ENCODE results near the gene KCNK17.
A peak's percentile ranks its signal among the peaks of the same experiment; 100 is the strongest.

Gene KCNK17

DNA sequence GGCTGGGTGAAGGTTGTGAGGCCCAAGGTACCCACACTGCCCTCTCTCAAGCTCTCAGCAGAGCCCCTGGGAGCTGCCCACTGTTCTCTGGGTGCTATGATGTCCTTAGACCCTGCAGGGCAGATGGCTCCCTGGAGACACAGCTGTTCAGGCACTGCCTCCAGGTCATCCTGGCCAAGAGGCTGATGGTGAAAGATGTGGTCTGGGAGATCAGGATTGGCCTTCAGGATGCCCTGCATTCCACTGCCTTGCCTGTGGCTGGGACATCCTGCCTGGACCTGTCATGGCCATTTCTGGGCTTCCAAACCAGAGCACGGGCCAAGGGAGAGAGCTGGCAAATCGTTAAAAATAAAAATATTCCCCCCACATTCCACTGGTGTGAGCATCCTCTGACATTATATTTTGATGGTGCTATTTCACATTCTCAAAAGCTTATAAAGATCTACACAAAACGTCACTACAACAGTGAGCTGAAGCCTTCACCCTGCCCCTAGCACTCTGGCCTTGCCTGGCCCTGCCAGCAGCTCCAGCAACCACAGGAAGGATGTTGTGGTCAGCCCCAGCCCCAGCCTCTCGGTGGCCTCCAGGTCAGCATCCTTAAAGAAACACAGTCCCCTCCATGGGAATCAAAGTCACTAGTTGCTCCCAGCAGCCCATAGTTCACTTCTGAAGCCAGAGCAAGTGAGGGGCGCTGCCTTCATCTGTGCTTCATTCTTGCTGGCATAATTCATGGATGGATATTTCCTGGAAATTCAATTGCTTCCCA, 21.7 kb upstream of the KCNK17 start:
- DNase-seq: peak; percentile 34

DNA sequence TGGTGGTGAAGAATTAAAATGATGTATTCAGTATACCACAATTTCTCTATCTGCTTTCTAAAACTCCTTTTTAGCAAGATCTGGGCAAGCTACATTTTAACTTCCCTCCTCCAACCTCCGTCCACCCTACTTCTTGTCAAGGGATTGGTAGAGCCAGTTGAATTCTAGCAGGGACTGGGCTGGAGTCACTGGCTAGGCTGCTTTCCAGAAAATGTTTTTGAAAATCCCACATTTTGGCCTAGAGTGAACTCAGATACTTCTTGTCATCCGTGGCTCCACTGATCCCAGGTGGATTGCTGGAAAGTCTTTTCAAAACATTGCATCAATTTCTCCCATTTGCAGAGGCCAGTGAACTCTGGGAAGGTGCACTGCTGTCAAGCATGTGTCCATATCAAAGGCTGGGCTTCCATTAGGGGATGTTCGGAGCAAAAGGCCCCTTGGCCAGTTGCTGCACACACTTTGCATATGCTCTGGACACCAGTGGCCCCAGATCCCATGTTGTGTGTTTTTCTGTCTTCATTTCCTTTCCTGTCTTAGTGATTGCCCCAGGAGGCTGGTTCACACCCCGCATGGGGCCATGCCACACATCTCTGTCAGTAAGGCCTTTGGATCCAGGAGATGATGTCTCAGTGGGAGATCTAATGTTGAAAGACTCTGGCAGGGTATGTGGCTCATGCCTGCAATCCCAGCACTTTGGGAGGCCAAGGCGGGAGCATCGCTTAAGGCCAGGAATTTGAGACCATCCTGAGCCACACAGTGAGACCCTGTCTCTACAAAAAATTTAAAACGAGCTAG, 19.6 kb upstream of the KCNK17 start:
- DNase-seq: no peak

DNA sequence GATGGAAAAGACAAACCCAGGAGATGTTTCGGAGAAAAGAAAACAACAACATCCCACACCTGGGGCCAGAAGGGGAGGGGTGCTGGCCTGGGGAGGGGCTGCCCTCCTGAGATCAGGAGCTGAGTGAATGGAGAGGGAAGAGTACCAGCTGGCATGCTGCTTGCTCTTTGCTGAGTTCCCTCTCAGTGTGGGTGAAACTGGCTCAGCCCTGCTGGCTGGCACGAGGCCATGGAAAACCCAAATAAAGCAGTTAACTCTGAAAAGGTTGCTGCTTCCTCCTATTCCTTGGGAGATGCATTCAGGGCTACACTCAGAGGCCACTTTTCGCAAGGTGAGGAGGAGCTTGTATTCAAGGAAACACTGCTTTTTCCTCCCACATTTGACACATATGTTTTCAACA, 16.3 kb upstream of the KCNK17 start:
- DNase-seq: peak; percentile 65

- DNase-seq: peak; percentile 80
Measured at GRCh38 chr6:39330057-39330456, 15.8 kb upstream of the KCNK17 start.

DNA sequence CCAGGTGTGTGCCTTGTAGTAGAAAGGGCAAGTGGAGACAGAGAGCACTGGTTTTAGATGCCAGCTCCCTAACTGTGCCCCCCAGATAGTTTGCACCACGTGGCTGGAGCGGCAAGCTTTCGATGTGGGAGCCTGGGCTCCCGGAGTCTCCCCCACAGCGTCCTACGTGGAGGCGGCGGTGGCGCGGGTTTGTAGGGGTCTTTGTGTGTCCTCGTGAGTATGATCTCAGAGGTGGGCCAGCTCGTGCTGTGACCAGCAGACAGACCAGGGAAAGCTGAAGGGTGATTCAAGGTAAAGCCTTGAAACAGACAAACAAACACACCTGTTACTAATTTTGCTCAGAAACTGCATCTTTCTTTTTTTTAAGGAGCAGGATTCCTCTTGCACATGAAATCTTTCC, 13.8 kb upstream of the KCNK17 start:
- DNase-seq: no peak

GRCh38 chr6:39327507-39327906, 13.3 kb upstream of the KCNK17 start:
- no peak for DNase-seq

DNA sequence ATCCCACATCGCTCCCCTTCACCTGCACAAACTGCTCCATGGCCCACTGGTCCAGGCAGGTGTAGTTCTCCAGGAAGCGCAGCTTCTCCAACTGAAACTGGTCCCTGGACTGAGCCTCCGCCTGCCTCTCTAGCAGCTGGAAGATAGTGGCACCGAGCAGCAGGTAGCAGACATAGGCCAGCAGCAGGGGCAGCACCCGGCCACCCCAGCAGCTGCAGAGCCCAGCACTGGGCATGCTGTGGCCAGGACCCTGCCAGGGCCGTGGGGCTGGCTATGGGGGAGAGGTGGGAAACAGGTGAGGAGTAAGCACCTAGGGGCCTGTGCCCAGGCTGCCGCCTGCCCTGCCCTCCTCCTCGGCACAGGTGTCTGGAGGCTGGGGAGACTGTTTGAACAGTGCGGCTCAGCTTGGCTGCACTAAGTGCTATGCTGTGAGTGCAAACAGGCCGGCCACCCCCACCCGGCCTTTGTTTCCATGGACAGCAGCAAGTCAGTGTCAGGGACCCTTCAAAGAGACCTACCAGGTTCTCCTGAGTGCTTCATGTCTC, 8.2 kb upstream of the KCNK17 start, which contains the start of gene KCNK16:
Gene KCNK16, minus strand, starts transcription at position 397 of the 545 bp plus-strand sequence. Its CDS starts 162 bp downstream, at position 235.
- no peak for DNase-seq

DNA sequence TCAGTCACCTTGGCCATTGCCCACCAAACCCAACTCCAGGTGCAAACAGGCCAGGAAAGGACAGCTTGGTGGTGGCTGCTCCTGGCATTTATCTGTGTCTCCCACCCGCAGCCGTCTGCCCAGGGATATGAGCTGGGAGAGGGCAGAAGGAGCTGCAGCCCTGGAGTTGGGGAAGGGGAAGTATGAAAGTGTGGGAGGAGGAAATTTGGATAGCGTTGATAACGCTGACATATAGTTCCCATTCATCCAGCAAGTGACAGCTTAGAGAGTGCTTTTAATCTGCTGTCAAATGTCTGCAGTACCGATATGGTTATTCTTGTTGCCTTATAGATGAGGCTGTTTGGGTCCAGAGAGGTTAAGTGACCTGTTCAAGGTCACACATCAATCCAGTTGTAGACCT, 7.5 kb upstream of the KCNK17 start:
- no peak for DNase-seq

DNA sequence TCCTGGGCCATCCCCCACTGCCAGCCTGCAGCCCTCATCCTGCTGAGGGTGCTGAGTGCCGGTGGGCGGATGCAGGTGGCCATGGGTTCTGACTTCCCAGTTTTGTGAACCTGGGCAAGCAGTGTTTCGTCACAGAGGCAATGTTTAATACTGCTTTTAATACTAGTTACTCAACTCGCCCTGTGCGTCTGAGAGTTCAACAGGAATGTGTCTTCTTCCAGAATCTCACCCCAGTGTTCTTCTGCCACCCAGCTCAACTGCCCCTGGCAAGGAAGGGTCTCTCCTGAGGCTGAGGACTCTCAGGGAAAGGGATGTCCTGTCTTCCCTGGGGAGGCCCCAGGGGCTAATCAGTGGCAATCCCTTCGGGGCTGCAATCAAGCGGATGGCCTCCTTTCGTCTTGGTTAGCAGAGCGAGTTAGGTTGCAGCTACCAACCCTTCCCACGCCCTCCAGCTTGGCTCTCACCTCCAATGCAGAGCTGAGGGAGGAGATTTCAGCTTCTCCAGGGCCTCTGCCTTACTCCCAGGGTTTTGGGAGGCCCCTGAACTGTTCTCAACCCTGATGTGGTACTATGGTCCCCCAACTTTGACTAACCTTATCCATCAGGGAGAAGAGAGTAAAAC, 6.3 kb upstream of the KCNK17 start:
- no peak for DNase-seq

- DNase-seq: no peak
Measured at GRCh38 chr6:39319621-39320362, 5.6 kb upstream of the KCNK17 start.

DNA sequence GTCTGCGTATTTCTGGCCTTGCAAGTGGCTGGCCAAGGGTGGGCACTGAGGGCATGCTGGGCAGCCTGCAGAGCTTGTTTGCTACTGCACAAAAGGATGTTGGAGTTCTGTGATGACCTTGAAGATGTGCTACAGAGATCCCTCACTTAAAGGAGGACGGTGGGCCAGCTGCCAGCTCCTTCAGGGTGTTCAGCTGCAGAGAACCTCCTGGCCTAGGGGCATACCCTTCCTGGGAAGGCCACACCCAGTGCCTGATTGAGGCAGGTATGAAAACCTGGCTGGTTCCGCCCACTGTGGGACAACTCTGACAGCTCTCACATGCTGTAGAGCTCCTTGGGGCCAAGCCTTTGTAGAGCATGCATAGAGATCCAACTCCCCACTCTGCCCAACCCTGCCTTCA, 3.0 kb upstream of the KCNK17 start:
- DNase-seq: no peak

DNA sequence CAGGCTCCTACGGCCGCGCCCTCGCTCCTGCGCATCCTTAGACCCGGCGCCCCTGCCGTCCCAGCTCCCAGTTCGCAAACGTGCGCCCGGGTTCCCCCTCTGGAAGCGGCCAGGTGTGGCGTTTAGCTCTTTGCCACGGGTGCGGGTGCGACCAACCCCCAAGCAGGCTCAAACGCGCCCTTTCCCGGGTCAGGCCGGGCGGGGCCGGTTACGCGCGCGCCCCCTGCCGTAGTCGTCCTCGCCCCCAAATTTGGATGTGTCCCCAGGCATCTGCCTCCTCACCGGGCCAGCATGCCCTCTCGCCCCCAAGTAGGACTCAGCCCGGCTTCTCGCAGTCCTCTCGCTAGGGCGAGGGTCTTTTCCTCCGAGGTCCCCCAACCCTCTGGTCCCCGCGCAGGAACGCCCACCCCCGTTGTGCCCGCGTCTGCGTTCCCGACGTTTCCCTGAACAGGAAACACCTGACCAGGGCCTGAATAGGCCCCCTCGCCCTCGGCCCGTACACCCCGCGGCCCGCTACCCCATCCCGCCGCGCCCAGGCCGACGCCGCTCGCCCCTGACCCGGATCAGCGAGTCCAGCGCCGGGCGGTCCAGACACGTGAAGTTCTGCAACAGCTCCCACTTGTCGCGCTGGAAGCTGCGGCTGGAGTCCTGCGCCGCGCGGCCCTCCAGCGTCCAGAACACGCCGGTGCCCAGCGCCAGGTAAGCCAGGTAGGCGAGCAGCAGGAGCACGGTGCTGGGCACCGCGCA, 520 bp downstream of the KCNK17 start:
- DNase-seq: no peak

DNA sequence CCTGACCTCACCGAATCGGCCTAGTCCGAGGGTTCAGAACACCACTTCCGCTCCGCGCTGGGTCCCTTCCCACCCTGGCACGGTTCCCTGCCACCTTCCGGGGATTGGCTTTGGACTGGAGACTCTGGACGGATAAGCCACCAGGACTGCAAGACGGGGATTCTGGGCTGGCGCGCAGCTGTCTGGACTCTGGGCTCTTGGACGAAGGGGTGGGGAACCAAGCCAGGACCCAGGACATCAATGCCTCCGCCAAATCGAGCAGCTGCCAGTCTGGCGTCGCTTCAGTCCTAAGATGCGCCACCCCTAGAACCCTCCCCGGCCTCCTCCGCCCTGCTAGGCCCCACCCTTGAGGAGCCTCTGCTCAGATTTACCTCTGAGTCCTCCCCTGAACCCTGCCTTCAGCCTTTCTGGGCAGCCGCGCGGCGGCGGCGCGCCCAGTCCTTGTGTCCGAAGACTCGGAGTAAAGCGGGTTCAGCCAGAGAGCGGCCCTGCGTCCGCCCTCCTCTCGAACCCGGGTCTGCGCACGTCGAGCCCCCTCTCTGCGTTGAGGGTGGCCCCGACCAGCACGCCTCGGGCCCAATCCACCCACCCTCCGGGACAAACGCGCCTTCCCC, 1.2 kb downstream of the KCNK17 start:
- DNase-seq: no peak

GRCh38 chr6:39310542-39310941, 3.7 kb downstream of the KCNK17 start:
- no peak for DNase-seq

GRCh38 chr6:39309942-39310531, 4.2 kb downstream of the KCNK17 start:
- peak; percentile 69 for DNase-seq

GRCh38 chr6:39307462-39307861, 6.8 kb downstream of the KCNK17 start:
- DNase-seq: no peak

DNA sequence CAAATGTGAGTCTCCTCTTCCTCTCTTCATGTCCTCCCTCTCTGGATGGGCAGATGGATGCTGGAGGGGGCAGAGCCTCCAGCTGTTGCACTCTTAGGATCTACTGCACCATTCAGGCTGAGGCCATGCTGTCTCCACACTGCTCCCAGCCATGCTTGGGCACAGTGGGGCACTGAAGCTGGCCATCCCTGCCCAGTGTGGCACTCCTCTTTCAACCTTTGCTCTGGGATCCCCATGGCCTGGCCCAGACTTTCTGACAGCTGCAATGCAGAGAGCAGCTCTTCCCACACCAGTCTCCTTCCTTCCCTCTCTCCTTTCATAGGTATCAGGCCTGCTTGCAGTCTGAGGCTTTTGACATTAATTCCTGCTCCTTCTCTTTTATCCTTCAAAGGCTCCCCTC, 9.3 kb downstream of the KCNK17 start:
- DNase-seq: no peak

GRCh38 chr6:39303425-39304153, 10.6 kb downstream of the KCNK17 start:
- DNase-seq: no peak

GRCh38 chr6:39302669-39303424, 11.4 kb downstream of the KCNK17 start:
- DNase-seq: peak; percentile 81

- DNase-seq: no peak
Measured at GRCh38 chr6:39302011-39302410, 12.2 kb downstream of the KCNK17 start.

All from RPMI8226 (cell line).